K562 (cell line): ENCODE results near the gene RNF223. TPM values are rescaled to one million over a fixed set of nuclear protein-coding genes. Genes with fewer than 3 reads are reported as not detected.

ENCODE experiments used
- CREB5 ChIP-seq: fragments of 250-450 bp; sonication (Bioruptor Pico); IDR thresholded peaks from 2 replicates; pipeline ENCODE4 v1.5.0; 2020; ENCODE audit warnings: mild to moderate bottlenecking
- DDX20 ChIP-seq: fragments of 450-650 bp; IDR thresholded peaks from 2 replicates; pipeline ENCODE4 v1.6.1; 2016; ENCODE audit warnings: missing genetic modification characterization, low read depth, mild to moderate bottlenecking, missing compliant biosample characterization, moderate library complexity
- FIP1L1 ChIP-seq: fragments of 200-400 bp; formaldehyde crosslinking; IDR thresholded peaks from 2 replicates; pipeline ENCODE4 v1.6.1; 2018; ENCODE audit warnings: mild to moderate bottlenecking, low read depth, low read length; ENCODE audit not compliant: poor library complexity, severe bottlenecking
- HMGXB4 ChIP-seq: sonication (generic); formaldehyde crosslinking; IDR thresholded peaks from 2 replicates; pipeline ENCODE4 v1.8.1; 2023; ENCODE audit warnings: mild to moderate bottlenecking, missing genetic modification reagents
- HSF4 ChIP-seq: fragments of 250-450 bp; sonication (Bioruptor Pico); IDR thresholded peaks from 2 replicates; pipeline ENCODE4 v2.1.2; 2022; ENCODE audit warnings: mild to moderate bottlenecking, moderate library complexity, borderline replicate concordance
- IRF9 ChIP-seq: fragments of 450-650 bp; IDR thresholded peaks from 2 replicates; pipeline ENCODE4 v1.6.1; 2016; ENCODE audit warnings: missing biosample characterization, missing genetic modification characterization
- NCOA2 ChIP-seq, 2 experiments: fragments of 450-650 bp; IDR thresholded peaks; 2 replicates each; pipeline ENCODE4 v1.6.1; 2018; ENCODE audit warnings: mild to moderate bottlenecking in 2 of 2, moderate library complexity in 1 of 2; ENCODE audit not compliant: partially characterized antibody in 2 of 2
- NR2C2 ChIP-seq, 2 experiments: fragments of 200-800 bp in 1 of 2; sonication (Bioruptor generic) in 1 of 2; sonication (generic) in 1 of 2; formaldehyde crosslinking in 1 of 2; IDR thresholded peaks; 2 replicates each; pipeline versions ENCODE4 v1.6.1 to v1.8.0; 2016 to 2022; ENCODE audit warnings: mild to moderate bottlenecking in 1 of 2, missing compliant biosample characterization in 1 of 2, missing genetic modification characterization in 1 of 2, missing genetic modification reagents in 1 of 2
- OTX1 ChIP-seq: fragments of 450-650 bp; formaldehyde crosslinking; IDR thresholded peaks from 2 replicates; pipeline ENCODE4 v1.4.0; 2022; ENCODE audit warnings: mild to moderate bottlenecking
- PCBP1 ChIP-seq: fragments of 200-400 bp; formaldehyde crosslinking; IDR thresholded peaks from 2 replicates; pipeline ENCODE4 v1.6.1; 2018; ENCODE audit warnings: mild to moderate bottlenecking, low read depth, low read length; ENCODE audit not compliant: poor library complexity, severe bottlenecking
- PTRF ChIP-seq: fragments of 450-650 bp; IDR thresholded peaks from 2 replicates; pipeline ENCODE4 v1.6.1; 2016; ENCODE audit warnings: mild to moderate bottlenecking, missing genetic modification characterization, missing compliant biosample characterization
- RBM22 ChIP-seq: fragments of 200-400 bp; formaldehyde crosslinking; IDR thresholded peaks from 2 replicates; pipeline ENCODE4 v1.6.1; 2018; ENCODE audit warnings: low read length, low read depth; ENCODE audit not compliant: poor library complexity, severe bottlenecking
- RUNX1 ChIP-seq: sonication (generic); IDR thresholded peaks from 2 replicates; pipeline ENCODE4 v1.6.1; 2016; ENCODE audit warnings: antibody characterized with exemption, low read depth
- TAL1 ChIP-seq: fragments of 450-650 bp; IDR thresholded peaks from 2 replicates; pipeline ENCODE4 v1.6.1; 2016; ENCODE audit warnings: mild to moderate bottlenecking
- ZEB2 ChIP-seq: fragments of 450-650 bp; IDR thresholded peaks from 2 replicates; pipeline ENCODE4 v1.6.1; 2016
- ZNF12 ChIP-seq: sonication (generic); formaldehyde crosslinking; IDR thresholded peaks from 2 replicates; pipeline ENCODE4 v1.4.0; 2020; ENCODE audit warnings: mild to moderate bottlenecking, missing genetic modification reagents
- ZNF354B ChIP-seq: fragments of 250-450 bp; sonication (Bioruptor Pico); IDR thresholded peaks from 2 replicates; pipeline ENCODE4 v1.4.0; 2020
- ZNF668 ChIP-seq: fragments of 250-450 bp; sonication (Bioruptor Pico); IDR thresholded peaks from 2 replicates; pipeline ENCODE4 v1.8.0; 2022; ENCODE audit warnings: mild to moderate bottlenecking, inconsistent platforms
- ZNF778 ChIP-seq: fragments of 450-650 bp; formaldehyde crosslinking; IDR thresholded peaks from 2 replicates; pipeline ENCODE4 v1.4.0; 2020; ENCODE audit warnings: mild to moderate bottlenecking, moderate library complexity
- polyA plus RNA-seq, 8 experiments: library from polyadenylated mRNA; depleted of rRNA in 4 of 8; stranded (reverse) in 5 of 8; unstranded in 3 of 8; fragments of >200 nt; fragmentation: Nextera tagmentation in 2 of 8; fragmentation: Illumina TruSeq in 1 of 8; extraction: Ambion mirVana in 2 of 8; extraction: Trizol in 1 of 8; gene quantifications; 2 replicates each; pipeline versions ENCODE4 v1.2.1 to v1.2.3, GENCODE V29; 2011 to 2014; ENCODE audit warnings: inconsistent platforms in 1 of 8, missing spikeins in 1 of 8
- total RNA-seq, 7 experiments: library from RNA; depleted of rRNA in 6 of 7; stranded (reverse); fragments of >200 nt in 6 of 7; fragmentation: Illumina TruSeq in 2 of 7; extraction: Trizol in 2 of 7; gene quantifications; 2 replicates each; pipeline versions ENCODE4 v1.2.1 to v1.2.3, GENCODE V29; 2011 to 2021; ENCODE audit warnings: low replicate concordance in 1 of 7

RNF223 gene
- total and polyA plus RNA-seq, 9 of the 15 experiments (the other 6 are each of a cell fraction or from before 2014, with no cell fraction given) = 0.04 to 0.32 TPM; not detected in 7

- TF ChIP-seq IRF9 (tag) (no peak), CREB5 (CRISPR knock-in tag) (no peak), OTX1 (CRISPR knock-in tag) (0 out of 2 replicates have a peak, but pooled peaks have one; percentile 31), ZNF778 (no peak), RUNX1 (no peak), RBM22 (no peak), ZNF12 (CRISPR knock-in tag) (no peak), NCOA2 (IDR thresholded peaks at IDR 0.05; ENCODE audit: partially characterized antibody in 2 of 2) (no peak), PTRF (no peak), TAL1 (peak; percentile 4; the same call in 1 of the 2 replicates), NR2C2 (CRISPR knock-in tag; IDR thresholded peaks at IDR 0.05) (0 out of 2 replicates have a peak, but pooled peaks have one; percentile 24), NR2C2 (tag; IDR thresholded peaks at IDR 0.05) (no peak), PCBP1 (no peak), HSF4 (no peak), DDX20 (tag) (no peak), ZEB2 (0 out of 2 replicates have a peak, but pooled peaks have one; percentile 34), FIP1L1 (no peak), HMGXB4 (no peak), ZNF354B (CRISPR knock-in tag) (no peak), ZNF668 (CRISPR knock-in tag) (no peak)
- TF ChIP-seq, all 486 proteins: peak for 29
Observed at GRCh38 chr1:1067860-1068516, 6.1 kb downstream of the RNF223 start (continued).
